ENCODE measurements around the gene TMEM41B.

DNA sequence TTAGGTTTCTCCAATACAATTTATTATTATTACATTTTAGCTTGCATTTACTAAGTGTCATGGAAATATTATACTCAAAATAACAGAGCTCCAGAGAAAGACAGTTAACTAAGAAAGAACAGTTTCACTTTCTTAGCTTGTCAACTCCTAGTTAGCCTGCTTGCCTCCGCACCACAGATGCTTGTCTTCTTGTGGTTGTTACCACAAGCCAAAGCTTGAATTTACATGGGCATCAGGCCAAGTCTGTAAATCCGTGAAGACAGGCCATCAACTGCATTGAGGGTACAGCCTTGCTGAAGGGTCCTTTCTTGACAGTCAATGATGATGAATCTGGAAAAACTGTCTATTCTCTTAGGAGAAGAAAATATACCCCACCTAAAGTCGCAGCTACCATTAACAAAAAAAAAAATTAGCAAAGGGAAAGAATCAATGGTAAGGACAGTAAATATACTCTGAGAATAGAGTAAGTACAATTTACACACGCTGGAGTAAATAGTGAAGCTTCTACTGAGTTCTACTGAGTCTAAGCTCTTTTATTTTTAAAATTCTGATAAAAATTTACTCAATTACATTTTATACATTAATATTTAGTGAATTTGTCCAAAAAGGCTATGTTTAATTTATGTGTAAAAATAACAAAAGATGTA is 33.6 kb downstream of the TMEM41B start:
- TF ChIP-seq, protein P1, sequence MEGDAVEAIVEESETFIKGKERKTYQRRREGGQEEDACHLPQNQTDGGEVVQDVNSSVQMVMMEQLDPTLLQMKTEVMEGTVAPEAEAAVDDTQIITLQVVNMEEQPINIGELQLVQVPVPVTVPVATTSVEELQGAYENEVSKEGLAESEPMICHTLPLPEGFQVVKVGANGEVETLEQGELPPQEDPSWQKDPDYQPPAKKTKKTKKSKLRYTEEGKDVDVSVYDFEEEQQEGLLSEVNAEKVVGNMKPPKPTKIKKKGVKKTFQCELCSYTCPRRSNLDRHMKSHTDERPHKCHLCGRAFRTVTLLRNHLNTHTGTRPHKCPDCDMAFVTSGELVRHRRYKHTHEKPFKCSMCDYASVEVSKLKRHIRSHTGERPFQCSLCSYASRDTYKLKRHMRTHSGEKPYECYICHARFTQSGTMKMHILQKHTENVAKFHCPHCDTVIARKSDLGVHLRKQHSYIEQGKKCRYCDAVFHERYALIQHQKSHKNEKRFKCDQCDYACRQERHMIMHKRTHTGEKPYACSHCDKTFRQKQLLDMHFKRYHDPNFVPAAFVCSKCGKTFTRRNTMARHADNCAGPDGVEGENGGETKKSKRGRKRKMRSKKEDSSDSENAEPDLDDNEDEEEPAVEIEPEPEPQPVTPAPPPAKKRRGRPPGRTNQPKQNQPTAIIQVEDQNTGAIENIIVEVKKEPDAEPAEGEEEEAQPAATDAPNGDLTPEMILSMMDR (conservative IDR thresholded peaks at IDR 0.05; ENCODE audit: low read depth, low read length) = no peak
- no peak for TF ChIP-seq EZH2 (IDR thresholded peaks at IDR 0.05; ENCODE audit: borderline replicate concordance, low read depth, low read length, poor library complexity, severe bottlenecking)
